Measurements from ENCODE around the gene FAM204A.

FAM204A gene

GRCh38 chr10:118341791-118342637, at the start of gene FAM204A:
FAM204A (minus strand) TSS chr10:118342324; CDS start chr10:118336415, 5,909 bp downstream.
- peaks cover 20 to 21% of the 10 kb centered on the region in 2 donors for H3K4me1 ChIP-seq (ENCODE audit: control insufficient read depth in 1 of 2, insufficient read depth in 2 of 2, low read length in 2 of 2)
- H3K27ac ChIP-seq (ENCODE audit: low read depth, low read length), result no peak within 1 kb of the TSS
- H3K4me3 ChIP-seq (ENCODE audit: low read depth in 1 of 2, low read length in 2 of 2), result peak within 1 kb of the TSS; percentile 97 to 99
- no peaks in the 10 kb centered on the region for H3K27me3 ChIP-seq (ENCODE audit: control insufficient read depth in 1 of 2, insufficient read depth in 2 of 2, low read length in 2 of 2)
- H3K9me3 ChIP-seq (ENCODE audit: control insufficient read depth in 1 of 2, low read length in 2 of 2), result no peaks in the 10 kb centered on the region
- H3K9ac ChIP-seq (ENCODE audit: low read depth in 1 of 2, low read length in 2 of 2), result peak within 1 kb of the TSS; percentile 82 to 92
- no peaks in the 10 kb centered on the region for H3K36me3 ChIP-seq (ENCODE audit: control insufficient read depth in 1 of 2, insufficient read depth in 2 of 2, low read length in 2 of 2)

- no peaks in the 10 kb centered on the region for H3K27me3 ChIP-seq (ENCODE audit: control insufficient read depth in 1 of 2, insufficient read depth in 2 of 2, low read length in 2 of 2)
- H3K9ac ChIP-seq (ENCODE audit: low read depth in 1 of 2, low read length in 2 of 2), result no peak overlapping the region
- H3K27ac ChIP-seq (ENCODE audit: low read depth, low read length), result no peak overlapping the region
- H3K9me3 ChIP-seq (ENCODE audit: control insufficient read depth in 1 of 2, low read length in 2 of 2), result peaks cover 3 to 6% of the 10 kb centered on the region in 2 donors
- H3K4me3 ChIP-seq (ENCODE audit: low read depth in 1 of 2, low read length in 2 of 2), result no peak overlapping the region
- no peaks in the 10 kb centered on the region for H3K4me1 ChIP-seq (ENCODE audit: control insufficient read depth in 1 of 2, insufficient read depth in 2 of 2, low read length in 2 of 2)
- H3K36me3 ChIP-seq (ENCODE audit: control insufficient read depth in 1 of 2, insufficient read depth in 2 of 2, low read length in 2 of 2), result no peaks in the 10 kb centered on the region
Observed at GRCh38 chr10:118383699-118384098, 41.6 kb upstream of the FAM204A start.

GRCh38 chr10:118383063-118383689, 41.1 kb upstream of the FAM204A start:
- Histone ChIP-seq H3K9ac (ENCODE audit: low read depth in 1 of 2, low read length in 2 of 2) (no peak overlapping the region), H3K4me1 (ENCODE audit: control insufficient read depth in 1 of 2, insufficient read depth in 2 of 2, low read length in 2 of 2) (no peaks in the 10 kb centered on the region), H3K27ac (ENCODE audit: low read depth, low read length) (no peak overlapping the region), H3K27me3 (ENCODE audit: control insufficient read depth in 1 of 2, insufficient read depth in 2 of 2, low read length in 2 of 2) (no peaks in the 10 kb centered on the region), H3K9me3 (ENCODE audit: control insufficient read depth in 1 of 2, low read length in 2 of 2) (peaks cover 0 to under 1% of the 10 kb centered on the region in 2 donors), H3K4me3 (ENCODE audit: low read depth in 1 of 2, low read length in 2 of 2) (no peak overlapping the region), H3K36me3 (ENCODE audit: control insufficient read depth in 1 of 2, insufficient read depth in 2 of 2, low read length in 2 of 2) (no peaks in the 10 kb centered on the region)

GRCh38 chr10:118374404-118374803, 32.3 kb upstream of the FAM204A start:
- Histone ChIP-seq H3K4me3 (ENCODE audit: low read depth in 1 of 2, low read length in 2 of 2) (no peak overlapping the region), H3K27ac (ENCODE audit: low read depth, low read length) (no peak overlapping the region), H3K36me3 (ENCODE audit: control insufficient read depth in 1 of 2, insufficient read depth in 2 of 2, low read length in 2 of 2) (no peaks in the 10 kb centered on the region), H3K9ac (ENCODE audit: low read depth in 1 of 2, low read length in 2 of 2) (no peak overlapping the region), H3K9me3 (ENCODE audit: control insufficient read depth in 1 of 2, low read length in 2 of 2) (no peaks in the 10 kb centered on the region), H3K27me3 (ENCODE audit: control insufficient read depth in 1 of 2, insufficient read depth in 2 of 2, low read length in 2 of 2) (no peaks in the 10 kb centered on the region), H3K4me1 (ENCODE audit: control insufficient read depth in 1 of 2, insufficient read depth in 2 of 2, low read length in 2 of 2) (no peaks in the 10 kb centered on the region)

- Histone ChIP-seq H3K4me3 (ENCODE audit: low read depth in 1 of 2, low read length in 2 of 2) (no peak overlapping the region), H3K27me3 (ENCODE audit: control insufficient read depth in 1 of 2, insufficient read depth in 2 of 2, low read length in 2 of 2) (no peaks in the 10 kb centered on the region), H3K4me1 (ENCODE audit: control insufficient read depth in 1 of 2, insufficient read depth in 2 of 2, low read length in 2 of 2) (no peaks in the 10 kb centered on the region), H3K36me3 (ENCODE audit: control insufficient read depth in 1 of 2, insufficient read depth in 2 of 2, low read length in 2 of 2) (no peaks in the 10 kb centered on the region), H3K9ac (ENCODE audit: low read depth in 1 of 2, low read length in 2 of 2) (no peak overlapping the region), H3K9me3 (ENCODE audit: control insufficient read depth in 1 of 2, low read length in 2 of 2) (no peaks in the 10 kb centered on the region), H3K27ac (ENCODE audit: low read depth, low read length) (no peak overlapping the region)
Observed at GRCh38 chr10:118373786-118374185, 31.7 kb upstream of the FAM204A start.

- Histone ChIP-seq H3K27me3 (ENCODE audit: control insufficient read depth in 1 of 2, insufficient read depth in 2 of 2, low read length in 2 of 2) (no peaks in the 10 kb centered on the region), H3K9ac (ENCODE audit: low read depth in 1 of 2, low read length in 2 of 2) (no peak overlapping the region), H3K27ac (ENCODE audit: low read depth, low read length) (no peak overlapping the region), H3K36me3 (ENCODE audit: control insufficient read depth in 1 of 2, insufficient read depth in 2 of 2, low read length in 2 of 2) (no peaks in the 10 kb centered on the region), H3K4me3 (ENCODE audit: low read depth in 1 of 2, low read length in 2 of 2) (no peak overlapping the region), H3K4me1 (ENCODE audit: control insufficient read depth in 1 of 2, insufficient read depth in 2 of 2, low read length in 2 of 2) (no peaks in the 10 kb centered on the region), H3K9me3 (ENCODE audit: control insufficient read depth in 1 of 2, low read length in 2 of 2) (peaks cover 3 to 4% of the 10 kb centered on the region in 2 donors)
Observed at GRCh38 chr10:118370499-118370898, 28.4 kb upstream of the FAM204A start.

GRCh38 chr10:118369641-118370205, 27.6 kb upstream of the FAM204A start:
- no peaks in the 10 kb centered on the region for H3K36me3 ChIP-seq (ENCODE audit: control insufficient read depth in 1 of 2, insufficient read depth in 2 of 2, low read length in 2 of 2)

GRCh38 chr10:118365702-118366101, 23.6 kb upstream of the FAM204A start:
- no peak overlapping the region for H3K27ac ChIP-seq (ENCODE audit: low read depth, low read length)
- H3K9me3 ChIP-seq (ENCODE audit: control insufficient read depth in 1 of 2, low read length in 2 of 2), result peaks cover 7 to 9% of the 10 kb centered on the region in 2 donors
- H3K36me3 ChIP-seq (ENCODE audit: control insufficient read depth in 1 of 2, insufficient read depth in 2 of 2, low read length in 2 of 2), result no peaks in the 10 kb centered on the region
- no peak overlapping the region for H3K4me3 ChIP-seq (ENCODE audit: low read depth in 1 of 2, low read length in 2 of 2)
- H3K27me3 ChIP-seq (ENCODE audit: control insufficient read depth in 1 of 2, insufficient read depth in 2 of 2, low read length in 2 of 2), result no peaks in the 10 kb centered on the region
- H3K9ac ChIP-seq (ENCODE audit: low read depth in 1 of 2, low read length in 2 of 2), result no peak overlapping the region
- no peaks in the 10 kb centered on the region for H3K4me1 ChIP-seq (ENCODE audit: control insufficient read depth in 1 of 2, insufficient read depth in 2 of 2, low read length in 2 of 2)

More at GRCh38 chr10:118369641-118370205, 27.6 kb upstream of the FAM204A start:
- Histone ChIP-seq H3K27ac (ENCODE audit: low read depth, low read length) (no peak overlapping the region), H3K27me3 (ENCODE audit: control insufficient read depth in 1 of 2, insufficient read depth in 2 of 2, low read length in 2 of 2) (no peaks in the 10 kb centered on the region), H3K9me3 (ENCODE audit: control insufficient read depth in 1 of 2, low read length in 2 of 2) (peaks cover 7 to 9% of the 10 kb centered on the region in 2 donors), H3K9ac (ENCODE audit: low read depth in 1 of 2, low read length in 2 of 2) (no peak overlapping the region), H3K4me1 (ENCODE audit: control insufficient read depth in 1 of 2, insufficient read depth in 2 of 2, low read length in 2 of 2) (no peaks in the 10 kb centered on the region), H3K4me3 (ENCODE audit: low read depth in 1 of 2, low read length in 2 of 2) (no peak overlapping the region)

- H3K27ac ChIP-seq (ENCODE audit: low read depth, low read length), result no peak overlapping the region
- no peak overlapping the region for H3K9ac ChIP-seq (ENCODE audit: low read depth in 1 of 2, low read length in 2 of 2)
- peaks cover 7 to 9% of the 10 kb centered on the region in 2 donors for H3K9me3 ChIP-seq (ENCODE audit: control insufficient read depth in 1 of 2, low read length in 2 of 2)
- H3K4me1 ChIP-seq (ENCODE audit: control insufficient read depth in 1 of 2, insufficient read depth in 2 of 2, low read length in 2 of 2), result peaks cover 6 to 12% of the 10 kb centered on the region in 2 donors
- H3K4me3 ChIP-seq (ENCODE audit: low read depth in 1 of 2, low read length in 2 of 2), result no peak overlapping the region
- no peaks in the 10 kb centered on the region for H3K36me3 ChIP-seq (ENCODE audit: control insufficient read depth in 1 of 2, insufficient read depth in 2 of 2, low read length in 2 of 2)
- H3K27me3 ChIP-seq (ENCODE audit: control insufficient read depth in 1 of 2, insufficient read depth in 2 of 2, low read length in 2 of 2), result no peaks in the 10 kb centered on the region
Observed at GRCh38 chr10:118362103-118362502, 20.0 kb upstream of the FAM204A start.

- Histone ChIP-seq H3K27me3 (ENCODE audit: control insufficient read depth in 1 of 2, insufficient read depth in 2 of 2, low read length in 2 of 2) (no peaks in the 10 kb centered on the region), H3K36me3 (ENCODE audit: control insufficient read depth in 1 of 2, insufficient read depth in 2 of 2, low read length in 2 of 2) (no peaks in the 10 kb centered on the region), H3K9ac (ENCODE audit: low read depth in 1 of 2, low read length in 2 of 2) (no peak overlapping the region), H3K4me3 (ENCODE audit: low read depth in 1 of 2, low read length in 2 of 2) (no peak overlapping the region), H3K4me1 (ENCODE audit: control insufficient read depth in 1 of 2, insufficient read depth in 2 of 2, low read length in 2 of 2) (peaks cover 6 to 28% of the 10 kb centered on the region in 2 donors), H3K9me3 (ENCODE audit: control insufficient read depth in 1 of 2, low read length in 2 of 2) (no peaks in the 10 kb centered on the region), H3K27ac (ENCODE audit: low read depth, low read length) (no peak overlapping the region)
Observed at GRCh38 chr10:118358327-118358726, 16.2 kb upstream of the FAM204A start.
